Adrenal gland (tissue), 12 donors: Measurements from ENCODE around the gene NUAK2. TPM values are rescaled to one million over a fixed set of nuclear protein-coding genes. Genes with fewer than 3 reads are reported as not detected.

ENCODE experiments used
- DNase-seq, 7 donors: peaks; one replicate each; pipeline ENCODE4 v3.0.0-alpha.2; 2019 to 2020
- H3K27ac ChIP-seq, 5 donors: fragments of 200-600 bp; sonication (generic) in 4 of 5; 1 replicate in 3 of 5; 2 replicates in 2 of 5; pipeline versions ENCODE4 v1.5.1 to v1.8.0; 2016 to 2020; ENCODE audit warnings: mild to moderate bottlenecking in 1 of 5
- H3K27me3 ChIP-seq: fragments of 200-600 bp; 2 replicates; pipeline ENCODE4 v1.8.0; 2021
- H3K36me3 ChIP-seq, 2 donors: fragments of 200-600 bp; replicated peaks in 1 of 2; 1 replicate in 1 of 2; 2 replicates in 1 of 2; pipeline versions ENCODE4 v1.5.1 to v1.8.0; 2018 to 2022
- H3K4me1 ChIP-seq, 2 donors: fragments of 200-600 bp; replicated peaks in 1 of 2; 1 replicate in 1 of 2; 2 replicates in 1 of 2; pipeline versions ENCODE4 v1.5.1 to v1.8.0; 2018 to 2021
- H3K4me3 ChIP-seq, 4 donors: fragments of 200-600 bp; sonication (generic) in 3 of 4; one replicate each; pipeline ENCODE4 v1.5.1; 2016 to 2018
- H3K9me3 ChIP-seq, 3 donors: fragments of 200-600 bp; sonication (generic) in 1 of 3; replicated peaks in 1 of 3; 1 replicate in 2 of 3; 2 replicates in 1 of 3; pipeline versions ENCODE4 v1.5.1 to v1.8.0; 2016 to 2021
- POLR2A ChIP-seq, 2 donors: fragments of 450-650 bp; IDR thresholded peaks; one replicate each; pipeline ENCODE4 v1.6.1; 2017; ENCODE audit warnings: antibody characterized with exemption in 2 of 2, mild to moderate bottlenecking in 2 of 2, moderate library complexity in 1 of 2
- WGBS, 4 donors: extraction: QIAGEN DNeasy Blood & Tissue Kit in 2 of 4; methylation state at CpG; one replicate each; pipeline versions ENCODE4 v1.1.5 to v1.1.7; 2013 to 2017; 5-methylcytosine and 5-hydroxymethylcytosine counted together
- intact Hi-C, 2 donors: fragments of 100-400 bp; cut with DNase I; formaldehyde crosslinking; loops; one replicate each; pipeline versions ENCODE4 v1.14.1 to v1.15.0; 2022 to 2023
- polyA plus RNA-seq, 3 donors: library from polyadenylated mRNA; stranded (reverse); fragments of 200-250 nt in 2 of 3; fragments of 350-450 nt in 1 of 3; fragmentation: Illumina TruSeq in 1 of 3; extraction: RNeasy Lipid Tissue Mini Kit (QIAGEN cat#74804) in 1 of 3; gene quantifications; one replicate each; pipeline ENCODE4 v1.2.3, GENCODE V29; 2013 to 2014
- total RNA-seq, 9 donors: library from RNA; depleted of rRNA in 4 of 9; stranded (reverse); fragments of >200 nt in 4 of 9; fragments of 120-200 nt in 1 of 9; fragmentation: NEBNext Ultra II Directional in 1 of 9; extraction: Animal tissue kit (Norgen Biotek cat#: 25700) in 1 of 9; gene quantifications; one replicate each; pipeline versions ENCODE4 v1.1.0 to v1.2.4, GENCODE V29; 2013 to 2023
- TF ChIP-seq, protein P1 (sequence below), 6 experiments: fragments of 450-650 bp in 4 of 6; fragments of 200-600 bp in 2 of 6; sonication (generic) in 1 of 6; IDR thresholded peaks; 1 replicate in 5 of 6; 2 replicates in 1 of 6; pipeline versions ENCODE4 v1.5.1 to v1.8.0; 2016 to 2021; ENCODE audit warnings: antibody characterized with exemption in 6 of 6, mild to moderate bottlenecking in 2 of 6, moderate library complexity in 1 of 6
- donor health status: healthy with polysubstance abuse.
- donor health status: Bipolar disorder and iron deficiency.
- donor health status: DM: yes; HTN: yes; CAD: no.
- donor health status: DM: no; HTN: no; CAD: no.
- donor health status: DM: no; HTN: no; CAD: no.
- donor health status: DM: yes; HTN: yes; CAD: no.

The NUAK2 gene
- total and polyA plus RNA-seq, 12 donors = 0.95 to 9.9 (median 4.0) TPM

DNA sequence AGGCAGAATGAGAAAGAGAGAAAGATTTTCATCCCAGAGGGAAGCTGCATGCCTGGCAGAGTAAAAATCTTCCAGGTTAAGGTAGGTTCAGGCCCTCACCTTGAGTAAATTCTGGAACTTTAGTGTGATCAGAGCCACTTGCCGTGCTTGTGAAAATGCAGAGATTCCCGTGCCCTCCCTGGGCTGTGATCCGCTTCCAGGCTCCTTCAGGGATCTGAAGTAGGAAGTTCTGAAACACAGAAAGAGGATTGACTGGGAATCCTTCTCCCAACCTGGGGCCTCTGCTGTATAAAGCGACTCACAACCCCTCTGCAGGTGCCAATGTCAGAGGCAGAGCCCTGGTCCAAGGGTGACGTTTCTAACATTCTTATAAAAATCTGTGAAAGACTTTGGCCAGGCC, 26.6 kb downstream of the NUAK2 start:
- no peak for TF ChIP-seq POLR2A (IDR thresholded peaks at IDR 0.05)
- TF ChIP-seq, protein P1, sequence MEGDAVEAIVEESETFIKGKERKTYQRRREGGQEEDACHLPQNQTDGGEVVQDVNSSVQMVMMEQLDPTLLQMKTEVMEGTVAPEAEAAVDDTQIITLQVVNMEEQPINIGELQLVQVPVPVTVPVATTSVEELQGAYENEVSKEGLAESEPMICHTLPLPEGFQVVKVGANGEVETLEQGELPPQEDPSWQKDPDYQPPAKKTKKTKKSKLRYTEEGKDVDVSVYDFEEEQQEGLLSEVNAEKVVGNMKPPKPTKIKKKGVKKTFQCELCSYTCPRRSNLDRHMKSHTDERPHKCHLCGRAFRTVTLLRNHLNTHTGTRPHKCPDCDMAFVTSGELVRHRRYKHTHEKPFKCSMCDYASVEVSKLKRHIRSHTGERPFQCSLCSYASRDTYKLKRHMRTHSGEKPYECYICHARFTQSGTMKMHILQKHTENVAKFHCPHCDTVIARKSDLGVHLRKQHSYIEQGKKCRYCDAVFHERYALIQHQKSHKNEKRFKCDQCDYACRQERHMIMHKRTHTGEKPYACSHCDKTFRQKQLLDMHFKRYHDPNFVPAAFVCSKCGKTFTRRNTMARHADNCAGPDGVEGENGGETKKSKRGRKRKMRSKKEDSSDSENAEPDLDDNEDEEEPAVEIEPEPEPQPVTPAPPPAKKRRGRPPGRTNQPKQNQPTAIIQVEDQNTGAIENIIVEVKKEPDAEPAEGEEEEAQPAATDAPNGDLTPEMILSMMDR (IDR thresholded peaks at IDR 0.05) = no peak
- H3K4me1 ChIP-seq = peaks cover 12 to 17% of the 10 kb centered on the region in 2 donors
- WGBS, 4 donors = 85 to 96% (median 92%) methylated on average over 4 to 5 of the region's 5 CpGs
- no peak overlapping the region for H3K4me3 ChIP-seq
- intact Hi-C loops = no loop called here
- H3K36me3 ChIP-seq = no peaks in the 10 kb centered on the region
- no peak for DNase-seq
- peak overlapping the region in 3 of 5 donors; percentile 23 to 75 (median 67) for H3K27ac ChIP-seq
- H3K9me3 ChIP-seq = no peaks in the 10 kb centered on the region
- no peaks in the 10 kb centered on the region for H3K27me3 ChIP-seq

DNA sequence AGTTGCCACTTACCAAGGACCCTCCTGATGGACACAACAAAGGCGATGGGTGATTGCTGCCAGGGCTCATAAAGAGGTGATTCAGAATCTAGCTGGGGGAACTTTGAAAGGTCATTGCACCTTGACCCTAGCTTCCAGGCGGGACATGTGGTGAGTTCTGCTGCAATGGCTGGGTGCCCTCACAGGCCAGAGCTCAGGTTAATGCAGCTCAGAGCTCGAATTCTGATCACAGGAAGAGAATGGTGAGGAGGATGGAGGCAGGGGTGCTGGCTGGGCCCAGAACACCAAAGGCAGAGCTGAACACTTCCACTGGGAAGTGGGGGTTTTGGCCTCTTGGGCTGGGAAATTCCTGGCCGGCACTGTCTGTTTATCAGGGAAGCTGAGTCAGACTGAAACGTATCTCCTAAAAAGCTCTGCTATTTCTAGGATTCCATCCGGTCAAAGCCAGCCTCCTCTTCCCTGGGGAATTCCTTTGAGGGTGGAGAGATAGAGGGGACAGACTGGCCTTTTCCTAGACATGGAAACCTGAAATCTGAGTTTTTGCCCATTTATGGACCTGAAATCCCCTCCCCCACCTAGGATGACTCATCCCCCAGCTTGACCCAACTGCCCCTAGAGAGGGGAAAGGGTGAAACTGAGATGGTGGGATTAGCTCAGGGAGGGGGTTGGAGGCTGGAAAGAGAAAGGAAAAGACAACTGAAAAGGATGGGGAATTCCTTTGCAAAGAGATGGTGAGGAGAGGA, 27.2 kb downstream of the NUAK2 start:
- H3K27ac ChIP-seq = peak overlapping the region in 4 of 5 donors; percentile 23 to 75 (median 52)
- H3K4me1 ChIP-seq = peaks cover 12 to 17% of the 10 kb centered on the region in 2 donors
- no peaks in the 10 kb centered on the region for H3K27me3 ChIP-seq
- intact Hi-C loops = no loop called here
- H3K4me3 ChIP-seq = no peak overlapping the region
- peak in 6 of 7 donors; percentile 64 to 83 (median 76) for DNase-seq
- no peaks in the 10 kb centered on the region for H3K9me3 ChIP-seq
- TF ChIP-seq, protein P1 (IDR thresholded peaks at IDR 0.05) = no peak
- TF ChIP-seq POLR2A (IDR thresholded peaks at IDR 0.05) = no peak
- WGBS, 4 donors = 27 to 34% (median 32%) methylated on average over 5 to 6 of the region's 6 CpGs
- no peaks in the 10 kb centered on the region for H3K36me3 ChIP-seq

DNA sequence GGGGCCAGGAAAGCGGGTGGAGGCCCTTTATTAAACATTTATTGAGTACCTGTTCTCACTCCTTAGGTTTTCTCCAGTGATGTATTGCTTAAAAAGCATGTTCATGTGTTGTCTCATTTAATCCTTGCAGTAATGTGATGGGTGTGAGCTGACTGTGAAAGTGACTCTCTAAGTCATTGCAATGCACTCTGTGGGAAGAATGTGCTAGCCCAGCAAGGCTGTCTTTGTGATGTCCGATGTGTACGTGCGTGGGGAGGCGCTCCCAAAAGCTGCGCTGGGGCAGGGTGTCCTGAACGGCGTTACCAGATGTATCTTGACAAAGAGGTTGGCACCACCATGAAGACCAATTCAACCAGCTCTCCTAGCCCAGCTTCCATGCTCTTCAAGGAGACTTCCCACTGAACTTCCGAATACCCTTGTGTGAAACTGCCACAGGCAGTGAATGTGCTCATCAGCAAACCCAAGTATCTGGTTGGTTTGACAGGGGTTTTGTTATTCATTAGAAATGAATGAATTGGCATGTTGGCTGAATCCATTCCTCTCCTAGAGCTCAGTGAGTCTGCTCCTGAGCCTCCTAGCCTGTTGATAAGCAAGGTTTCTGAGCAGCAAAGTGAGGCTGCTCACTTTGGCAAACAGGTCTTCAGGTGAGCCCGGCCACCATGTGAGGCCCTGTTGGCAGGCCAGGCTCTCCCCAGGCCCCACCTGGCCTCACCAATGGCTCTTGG, 28.0 kb downstream of the NUAK2 start:
- Histone ChIP-seq H3K27me3 (no peaks in the 10 kb centered on the region), H3K27ac (peak overlapping the region in 4 of 5 donors; percentile 23 to 75 (median 52)), H3K4me1 (peaks cover 12 to 17% of the 10 kb centered on the region in 2 donors), H3K36me3 (no peaks in the 10 kb centered on the region), H3K4me3 (no peak overlapping the region), H3K9me3 (no peaks in the 10 kb centered on the region)
- no peak for DNase-seq
- intact Hi-C loops = no loop called here
- 95 to 97% (median 97%) methylated on average over 6 to 10 of the region's 10 CpGs for WGBS, 4 donors
- TF ChIP-seq, protein P1 (IDR thresholded peaks at IDR 0.05) = no peak
- TF ChIP-seq POLR2A (IDR thresholded peaks at IDR 0.05) = no peak

DNA sequence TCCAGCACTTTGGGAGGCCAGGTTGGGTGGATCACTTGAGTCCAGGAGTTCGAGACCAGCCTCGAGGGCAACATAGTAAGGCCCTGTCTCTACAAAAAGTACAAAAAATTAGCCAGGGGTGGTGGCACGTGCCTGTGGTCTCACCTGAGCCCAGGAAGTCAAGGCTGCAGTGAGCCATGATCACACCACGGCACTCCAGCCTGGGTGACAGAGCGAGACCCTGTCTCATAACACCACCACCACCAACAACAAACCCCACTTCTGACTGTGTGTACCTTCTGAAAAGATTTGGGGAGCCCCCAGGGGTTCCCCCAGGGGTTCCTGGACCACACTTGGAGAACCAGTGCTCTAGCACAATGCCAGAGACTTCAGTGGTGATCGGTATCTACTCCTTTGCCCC, 29.9 kb downstream of the NUAK2 start:
- 87 to 96% (median 91%) methylated on average over 6 of the region's 6 CpGs for WGBS, 4 donors
- H3K36me3 ChIP-seq = no peaks in the 10 kb centered on the region
- H3K9me3 ChIP-seq = no peaks in the 10 kb centered on the region
- peaks cover 12 to 33% of the 10 kb centered on the region in 2 donors for H3K4me1 ChIP-seq
- no peak overlapping the region for H3K4me3 ChIP-seq
- no peaks in the 10 kb centered on the region for H3K27me3 ChIP-seq
- intact Hi-C loops = no loop called here
- no peak for TF ChIP-seq POLR2A (IDR thresholded peaks at IDR 0.05)
- TF ChIP-seq, protein P1 (IDR thresholded peaks at IDR 0.05) = no peak
- DNase-seq = no peak
- no peak overlapping the region for H3K27ac ChIP-seq
